ENCODE data around the gene RASGRP4. TPM values are rescaled to one million over a fixed set of nuclear protein-coding genes. Genes with fewer than 3 reads are reported as not detected.
A peak's percentile ranks its signal among the peaks of the same experiment; 100 is the strongest.

The RASGRP4 gene
- total RNA-seq, 1 experiment from 2014 or later, result not detected

- ATAC-seq, result peak; percentile 84
- intact Hi-C loops (cut with micrococcal nuclease), result no loop called here
These were observed 64.4 kb downstream of the RASGRP4 start for GRCh38 chr19:38361633-38362075.

GRCh38 chr19:38360839-38361631, 65.0 kb downstream of the RASGRP4 start:
- no TSS peak for BruUV-seq (replicated peaks)
- Histone ChIP-seq H3K4me2 (ENCODE audit: low read length) (peak overlapping the region; percentile 99), H3K27me3 (ENCODE audit: low read length) (peaks cover 22% of the 10 kb centered on the region), H3K79me2 (ENCODE audit: low read length) (no peaks in the 10 kb centered on the region), H3F3A (ENCODE audit: low read length, unreplicated experiment) (no peaks in the 10 kb centered on the region), H3K4me3 (ENCODE audit: low read length) (peak overlapping the region; percentile 80), H3K9ac (ENCODE audit: low read length) (no peak overlapping the region), H2AFZ (ENCODE audit: low read length) (peak overlapping the region; percentile 87), H3K9me2 (replicated peaks; ENCODE audit: low read length) (no peaks in the 10 kb centered on the region), H3K27ac (ENCODE audit: low read length) (no peak overlapping the region), H3K4me1 (ENCODE audit: insufficient read depth, low read length) (peaks cover 6% of the 10 kb centered on the region; the same call in 1 of the 2 replicates), H4K20me1 (ENCODE audit: low read length) (no peaks in the 10 kb centered on the region), H3K36me3 (ENCODE audit: low read depth, low read length) (no peaks in the 10 kb centered on the region), H3K9me3 (ENCODE audit: low read length) (no peaks in the 10 kb centered on the region)
- intact Hi-C loops (cut with micrococcal nuclease), result no loop called here
- no peak for TF ChIP-seq CTCF (conservative IDR thresholded peaks at IDR 0.05; ENCODE audit: low read depth, low read length)
- TF ChIP-seq EZH2 (IDR thresholded peaks at IDR 0.05; ENCODE audit: low read length, unreplicated experiment), result no peak
- no peak for TF ChIP-seq EZH2phosphoT487 (IDR thresholded peaks at IDR 0.05; ENCODE audit: borderline replicate concordance, low read length)
- ATAC-seq (peak; percentile 6), DNase-seq (no peak)
- ChIA-PET POLR2A (ENCODE audit: unreplicated experiment) (interaction anchor here (0.8 kb wide), 1 partner anchor 13 kb away, joined by 4 read pairs; the partner anchor contains the start of gene PSMD8), CTCF (interaction anchor here (0.6 kb wide), 1 partner anchor 124 kb away, joined by 3 read pairs; no protein-coding TSS in a partner anchor)

More at GRCh38 chr19:38361633-38362075, 64.4 kb downstream of the RASGRP4 start:
- peak overlapping the region; percentile 99 for H3K4me2 ChIP-seq (ENCODE audit: low read length)
- no peaks in the 10 kb centered on the region for H3K79me2 ChIP-seq (ENCODE audit: low read length)
- ChIA-PET CTCF (interaction anchor here (0.6 kb wide), 1 partner anchor 124 kb away, joined by 3 read pairs; no protein-coding TSS in a partner anchor), POLR2A (ENCODE audit: unreplicated experiment) (no interaction called here)
- peaks cover 6% of the 10 kb centered on the region; the same call in 1 of the 2 replicates for H3K4me1 ChIP-seq (ENCODE audit: insufficient read depth, low read length)
- peak overlapping the region; percentile 93 for H2AFZ ChIP-seq (ENCODE audit: low read length)
- no peak overlapping the region for H3K9ac ChIP-seq (ENCODE audit: low read length)
- no peaks in the 10 kb centered on the region for H3F3A ChIP-seq (ENCODE audit: low read length, unreplicated experiment)
- H3K9me2 ChIP-seq (replicated peaks; ENCODE audit: low read length), result no peaks in the 10 kb centered on the region
- H3K27ac ChIP-seq (ENCODE audit: low read length), result no peak overlapping the region
- H3K9me3 ChIP-seq (ENCODE audit: low read length), result no peaks in the 10 kb centered on the region
- no peak for TF ChIP-seq EZH2phosphoT487 (IDR thresholded peaks at IDR 0.05; ENCODE audit: borderline replicate concordance, low read length)
- no peak for TF ChIP-seq CTCF (conservative IDR thresholded peaks at IDR 0.05; ENCODE audit: low read depth, low read length)
- no peak for TF ChIP-seq EZH2 (IDR thresholded peaks at IDR 0.05; ENCODE audit: low read length, unreplicated experiment)
- H4K20me1 ChIP-seq (ENCODE audit: low read length), result no peaks in the 10 kb centered on the region
- peak overlapping the region; percentile 80 for H3K4me3 ChIP-seq (ENCODE audit: low read length)
- H3K27me3 ChIP-seq (ENCODE audit: low read length), result peaks cover 22% of the 10 kb centered on the region
- BruUV-seq (replicated peaks), result no TSS peak
- no peaks in the 10 kb centered on the region for H3K36me3 ChIP-seq (ENCODE audit: low read depth, low read length)
- peak; percentile 66 for DNase-seq

All from PC-3 (cell line).